SU-DHL-6 (cell line): ENCODE results near the gene RNF152.

Source experiments
- H2AFZ ChIP-seq: fragments of 200-600 bp; sonication (generic); 2 replicates; pipeline ENCODE4 v1.6.1; 2014; ENCODE audit warnings: low read depth, mild to moderate bottlenecking, moderate library complexity, mixed read lengths, antibody characterized with exemption, low read length; ENCODE audit not compliant: severe bottlenecking
- H3F3A ChIP-seq: fragments of 200-600 bp; shearing (Covaris generic); 2 replicates; pipeline ENCODE4 v1.6.0; 2016; ENCODE audit warnings: antibody characterized with exemption, mild to moderate bottlenecking; ENCODE audit not compliant: insufficient read depth
- H3K27ac ChIP-seq: fragments of 200-600 bp; sonication (generic); 2 replicates; pipeline ENCODE4 v1.5.1; 2016; ENCODE audit warnings: low read depth, mild to moderate bottlenecking, low read length, moderate library complexity, mixed read lengths
- H3K27me3 ChIP-seq: fragments of 200-600 bp; sonication (generic), shearing (Covaris generic); 2 replicates; pipeline ENCODE4 v1.6.0; 2014; ENCODE audit warnings: mild to moderate bottlenecking, low read length
- H3K36me3 ChIP-seq: fragments of 200-600 bp; sonication (generic); 2 replicates; pipeline ENCODE4 v1.6.1; 2014; ENCODE audit warnings: mild to moderate bottlenecking, low read length, mixed read lengths
- H3K4me2 ChIP-seq: fragments of 300-600, 200-600 bp; shearing (Covaris generic), sonication (generic); 2 replicates; pipeline ENCODE4 v1.6.0; 2014; ENCODE audit warnings: low read length, low read depth, mild to moderate bottlenecking; ENCODE audit not compliant: poor library complexity, severe bottlenecking
- H3K4me3 ChIP-seq: fragments of 200-600 bp; sonication (generic); 2 replicates; pipeline ENCODE4 v1.5.1; 2014; ENCODE audit warnings: antibody characterized with exemption, low read length, mild to moderate bottlenecking, mixed read lengths; ENCODE audit not compliant: insufficient read depth, poor library complexity, severe bottlenecking
- H3K79me2 ChIP-seq: fragments of 200-600 bp; sonication (generic); 2 replicates; pipeline ENCODE4 v1.6.1; 2014; ENCODE audit warnings: mild to moderate bottlenecking, low read length, moderate library complexity; ENCODE audit not compliant: insufficient read depth
- H3K9ac ChIP-seq: fragments of 200-600 bp; sonication (generic); 2 replicates; pipeline ENCODE4 v1.7.0; 2014; ENCODE audit warnings: mild to moderate bottlenecking, low read length
- H3K9me2 ChIP-seq: fragments of 200-600 bp; sonication (generic); replicated peaks from 2 replicates; pipeline ENCODE4 v1.6.1; 2014; ENCODE audit warnings: low read length; ENCODE audit not compliant: insufficient read depth
- H3K9me3 ChIP-seq: fragments of 200-600 bp; sonication (generic); 2 replicates; pipeline ENCODE4 v1.6.1; 2014; ENCODE audit warnings: low read length, mixed read lengths; ENCODE audit not compliant: insufficient read depth
- H4K20me1 ChIP-seq: fragments of 200-600 bp; sonication (generic); 2 replicates; pipeline ENCODE4 v1.6.1; 2014; ENCODE audit warnings: low read depth, mild to moderate bottlenecking, antibody characterized with exemption, low read length, moderate library complexity, mixed read lengths
- CTCF ChIP-seq: fragments of 200-600 bp; sonication (generic); IDR thresholded peaks from one replicate; pipeline ENCODE4 v1.5.1; 2017; ENCODE audit warnings: antibody characterized with exemption, mild to moderate bottlenecking, low read length, moderate library complexity; ENCODE audit not compliant: insufficient read depth, poor library complexity, severe bottlenecking
- EZH2phosphoT487 ChIP-seq: fragments of 200-600 bp; sonication (generic), shearing (Covaris generic); conservative IDR thresholded peaks from 2 replicates; pipeline ENCODE4 v1.6.1; 2018; ENCODE audit warnings: mild to moderate bottlenecking, antibody characterized with exemption, low read length, moderate library complexity, mixed read lengths

RNF152 gene

DNA sequence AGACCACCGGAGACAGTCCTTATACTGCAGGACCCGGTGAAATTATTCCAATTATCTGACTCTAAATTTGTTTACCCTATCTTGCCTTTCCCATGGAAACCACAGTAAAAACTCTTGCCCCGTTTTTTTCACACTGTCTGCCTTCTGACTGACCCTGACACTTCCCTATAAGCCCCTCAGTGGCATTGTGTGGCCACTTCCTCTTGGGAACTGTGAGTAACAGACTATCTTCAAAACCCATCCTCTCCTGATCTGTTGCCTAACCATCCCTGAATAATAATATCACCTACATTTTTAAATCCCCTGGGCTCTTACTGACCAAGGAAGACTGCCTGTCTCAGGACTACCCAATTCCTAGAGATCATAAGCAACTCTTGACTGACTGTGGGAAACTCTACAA is 42.6 kb upstream of the RNF152 start:
- Histone ChIP-seq H3K79me2 (no peaks in the 10 kb centered on the region), H3K9ac (no peak overlapping the region), H3K9me2 (no peaks in the 10 kb centered on the region), H4K20me1 (no peaks in the 10 kb centered on the region), H3K27me3 (no peaks in the 10 kb centered on the region), H3K4me2 (no peak overlapping the region), H3F3A (no peaks in the 10 kb centered on the region), H3K27ac (no peak overlapping the region), H3K4me3 (no peak overlapping the region), H3K36me3 (no peaks in the 10 kb centered on the region), H3K9me3 (no peaks in the 10 kb centered on the region), H2AFZ (no peak overlapping the region)
- TF ChIP-seq EZH2phosphoT487 (no peak), CTCF (no peak)

DNA sequence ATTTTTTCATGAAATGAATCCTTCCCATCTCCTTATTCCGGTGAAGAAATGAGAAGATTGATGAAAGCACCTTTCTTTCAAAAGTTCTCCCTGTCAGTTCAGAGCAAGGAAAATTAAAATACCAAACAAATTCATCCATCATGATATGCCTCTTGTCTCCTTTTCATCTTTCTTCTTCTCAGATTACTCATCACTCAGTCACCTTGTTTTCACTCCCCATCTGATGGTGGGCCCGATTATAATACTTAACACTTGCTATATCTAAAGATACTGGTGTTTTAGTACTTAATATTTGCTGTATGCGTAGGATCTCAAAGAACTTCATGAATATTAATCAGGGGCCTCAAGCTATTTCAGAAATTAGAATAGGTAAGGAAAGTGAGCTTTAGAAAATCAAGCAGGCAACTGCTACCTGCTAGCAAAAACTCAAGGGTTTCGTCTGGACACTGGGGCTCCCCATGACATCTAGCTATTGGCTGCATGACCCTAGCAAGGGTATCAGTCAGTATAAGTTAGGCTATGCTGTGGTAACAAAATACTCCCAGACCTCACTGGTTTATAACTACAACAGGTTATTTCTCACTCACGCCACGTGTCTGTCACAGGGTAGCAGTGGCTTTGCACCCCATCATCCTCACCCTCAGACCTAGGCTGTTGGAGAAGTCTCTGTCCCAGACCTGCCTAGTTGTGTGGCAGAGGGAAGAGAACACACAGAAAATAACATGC is 39.0 kb upstream of the RNF152 start:
- Histone ChIP-seq H3K27ac (no peak overlapping the region), H3K4me3 (no peak overlapping the region), H4K20me1 (no peaks in the 10 kb centered on the region), H3K36me3 (no peaks in the 10 kb centered on the region), H3K27me3 (no peaks in the 10 kb centered on the region), H3K9me2 (no peaks in the 10 kb centered on the region), H3K79me2 (no peaks in the 10 kb centered on the region), H3K9ac (no peak overlapping the region), H2AFZ (no peak overlapping the region), H3K4me2 (no peak overlapping the region), H3F3A (no peaks in the 10 kb centered on the region), H3K9me3 (no peaks in the 10 kb centered on the region)
- no peak for TF ChIP-seq EZH2phosphoT487
- no peak for TF ChIP-seq CTCF

DNA sequence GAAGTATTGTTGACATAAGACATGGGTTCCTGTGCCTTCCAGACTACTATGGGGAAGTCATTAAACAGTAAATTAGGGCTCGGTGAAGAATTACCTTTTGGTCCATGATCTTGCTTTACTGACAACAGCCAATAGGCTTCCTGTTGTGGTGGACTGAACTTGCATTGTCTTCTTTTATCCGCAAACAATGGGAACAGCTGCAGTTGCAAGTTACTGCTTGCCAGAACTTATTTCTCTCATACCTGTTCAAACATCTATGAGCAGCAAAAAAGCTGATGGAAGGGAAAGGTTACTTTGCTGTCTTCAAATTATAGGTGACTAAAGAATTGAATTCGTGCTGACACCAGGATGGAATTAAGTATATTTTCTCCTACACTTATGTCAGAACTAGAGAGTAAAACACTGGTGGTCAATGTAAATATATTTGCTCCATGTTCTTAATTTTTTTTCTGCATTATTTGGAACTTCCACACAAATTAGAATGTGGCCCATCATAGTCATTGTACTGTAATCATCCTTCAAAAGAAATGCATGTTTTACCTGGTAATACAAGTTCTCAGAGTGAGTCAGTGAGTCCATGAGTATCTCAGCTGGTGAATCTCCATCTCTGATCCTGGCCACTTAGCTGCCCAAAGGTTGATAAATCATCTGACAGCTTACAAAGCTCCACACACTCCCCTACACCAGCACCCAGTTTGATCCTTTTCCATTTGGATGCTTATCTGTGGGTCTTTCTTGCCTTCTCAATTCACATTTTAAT is 37.3 kb upstream of the RNF152 start:
- no peak for TF ChIP-seq EZH2phosphoT487
- no peak for TF ChIP-seq CTCF
- no peak overlapping the region for H3K4me3 ChIP-seq
- H3K4me2 ChIP-seq, result no peak overlapping the region
- no peaks in the 10 kb centered on the region for H3K36me3 ChIP-seq
- H3K27ac ChIP-seq, result no peak overlapping the region
- H2AFZ ChIP-seq, result no peak overlapping the region
- no peaks in the 10 kb centered on the region for H3K9me3 ChIP-seq
- H3F3A ChIP-seq, result no peaks in the 10 kb centered on the region
- no peaks in the 10 kb centered on the region for H3K9me2 ChIP-seq
- no peak overlapping the region for H3K9ac ChIP-seq
- no peaks in the 10 kb centered on the region for H4K20me1 ChIP-seq
- no peaks in the 10 kb centered on the region for H3K79me2 ChIP-seq
- H3K27me3 ChIP-seq, result no peaks in the 10 kb centered on the region
